ENCODE data around the gene TRPV4.

DNA sequence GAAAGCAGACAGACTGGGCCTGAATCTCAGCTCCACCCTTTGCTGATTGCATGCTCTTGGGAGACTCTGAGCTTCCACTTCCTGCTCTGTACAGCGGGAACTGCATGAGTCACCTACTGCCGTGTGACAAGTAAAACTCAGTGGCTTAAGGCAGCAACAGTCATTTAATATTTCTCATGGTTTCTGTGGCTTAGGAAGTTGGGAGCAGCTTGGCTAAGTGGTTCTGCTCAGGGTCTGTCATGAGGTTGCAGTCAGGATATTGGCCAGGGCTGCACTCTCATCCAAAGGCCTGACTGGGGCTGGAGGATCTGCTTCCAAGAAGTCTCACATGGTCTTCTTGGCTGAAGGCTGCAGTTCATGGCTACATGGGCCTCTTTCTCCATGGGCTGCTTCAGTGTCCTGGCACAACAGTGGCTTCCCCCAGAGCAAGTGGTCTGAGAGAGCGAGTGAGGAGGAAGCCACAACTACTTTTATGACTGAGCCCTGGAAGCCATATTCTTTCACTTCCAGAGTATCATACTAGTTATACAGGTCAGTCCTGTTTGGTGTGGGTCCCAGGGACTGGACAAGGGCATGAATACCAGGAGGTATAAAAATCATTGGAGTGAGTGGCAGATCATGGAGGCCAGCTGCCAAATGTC, 69.9 kb downstream of the TRPV4 start:
- TF ChIP-seq POLR2AphosphoS5 (IDR thresholded peaks at IDR 0.05; ENCODE audit: low read depth, low read length) (no peak), TAF1 (IDR thresholded peaks at IDR 0.05; ENCODE audit: borderline replicate concordance, low read depth, low read length) (no peak), POLR2A (IDR thresholded peaks at IDR 0.05; ENCODE audit: low read depth, low read length) (no peak)
